ENCODE results near the gene COG5.
A peak's percentile ranks its signal among the peaks of the same experiment; 100 is the strongest.
"Not testable (repeated sequence)": the region's sequence is repeated elsewhere in the genome, so short reads cannot be mapped to it uniquely, and the experiment has no call there.

The COG5 gene

GRCh38 chr7:107171496-107171895, 392.2 kb downstream of the COG5 start:
- no peak for DNase-seq

GRCh38 chr7:107170051-107170915, 393.4 kb downstream of the COG5 start:
- DNase-seq = no peak

- peak; percentile 83 for DNase-seq
Measured at GRCh38 chr7:107169120-107170050, 394.3 kb downstream of the COG5 start.

GRCh38 chr7:107168233-107169119, 395.2 kb downstream of the COG5 start, which contains the start of gene HBP1:
HBP1 (plus strand) TSS chr7:107169003; CDS start chr7:107179894, 10,891 bp downstream.
- peak; percentile 94 for DNase-seq

- no peak for DNase-seq
Measured at GRCh38 chr7:107167483-107168232, 396.1 kb downstream of the COG5 start.

- DNase-seq = no peak
Measured at GRCh38 chr7:107166736-107167426, 396.8 kb downstream of the COG5 start.

- DNase-seq = no peak
Measured at GRCh38 chr7:107165341-107165740, 398.4 kb downstream of the COG5 start.

- no peak for DNase-seq
Measured at GRCh38 chr7:107164092-107164491, 399.6 kb downstream of the COG5 start.

GRCh38 chr7:107162475-107162874, 401.2 kb downstream of the COG5 start:
- DNase-seq = no peak

- no peak for DNase-seq
Measured at GRCh38 chr7:107161415-107161814, 402.3 kb downstream of the COG5 start.

- DNase-seq = no peak
Measured at GRCh38 chr7:107160389-107160788, 403.3 kb downstream of the COG5 start.

- no peak for DNase-seq
Measured at GRCh38 chr7:107158028-107158427, 405.7 kb downstream of the COG5 start.

- DNase-seq = no peak
Measured at GRCh38 chr7:107157091-107157490, 406.6 kb downstream of the COG5 start.

GRCh38 chr7:107155726-107156125, 408.0 kb downstream of the COG5 start:
- DNase-seq = not testable (repeated sequence)

GRCh38 chr7:107154826-107155225, 408.9 kb downstream of the COG5 start:
- no peak for DNase-seq

- DNase-seq = no peak
Measured at GRCh38 chr7:107152011-107152410, 411.7 kb downstream of the COG5 start.

All from T1000 (cell line).